ENCODE measurements around the gene HSPA9. TPM values are rescaled to one million over a fixed set of nuclear protein-coding genes. Genes with fewer than 3 reads are reported as not detected.
A peak's percentile ranks its signal among the peaks of the same experiment; 100 is the strongest.

The HSPA9 gene
- total and polyA plus RNA-seq, 2 of the 13 experiments (the other 11 are each of a cell fraction or from before 2014, with no cell fraction given), result 165 to 478 TPM

DNA sequence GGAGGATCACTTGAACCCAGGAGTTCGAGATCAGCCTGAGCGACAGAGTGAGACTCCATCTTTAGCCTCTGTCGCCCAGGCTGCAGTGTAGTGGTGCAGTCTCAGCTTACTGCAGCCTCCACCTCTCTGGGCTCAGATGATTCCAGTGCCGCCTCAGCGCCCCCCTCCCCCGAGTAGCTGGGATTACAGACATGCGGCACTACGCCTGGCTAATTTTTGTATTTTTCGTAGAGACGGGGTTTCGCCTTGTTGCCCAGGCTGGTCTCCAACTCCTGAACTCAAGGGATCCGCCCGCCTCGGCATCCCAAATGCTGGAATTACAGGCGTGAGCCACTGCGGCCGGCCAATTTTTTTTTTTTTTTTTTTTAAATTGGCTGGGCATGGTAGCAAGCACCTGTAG is 2.3 kb upstream of the HSPA9 start:
- POLR2A ChIA-PET, result no interaction called here
- WGBS (ENCODE audit: low lambda C conversion rate), result 93% methylated on average over 17 of the region's 17 CpGs
- H3K4me3 ChIP-seq (replicated peaks in 1 of 3; ENCODE audit: insufficient read depth in 1 of 3, low read depth in 2 of 3, low read length in 3 of 3), result no peak overlapping the region
- DNase-seq (ENCODE audit: low spot score) (no peak), ATAC-seq (no peak), FAIRE-seq (no peak)
- in situ Hi-C loops (cut with HindIII; ENCODE audit: extremely low pct_ligation_motif_present, low pct_unique_long_range_greater_than_20kb), result no loop called here
- TF ChIP-seq, protein P1, sequence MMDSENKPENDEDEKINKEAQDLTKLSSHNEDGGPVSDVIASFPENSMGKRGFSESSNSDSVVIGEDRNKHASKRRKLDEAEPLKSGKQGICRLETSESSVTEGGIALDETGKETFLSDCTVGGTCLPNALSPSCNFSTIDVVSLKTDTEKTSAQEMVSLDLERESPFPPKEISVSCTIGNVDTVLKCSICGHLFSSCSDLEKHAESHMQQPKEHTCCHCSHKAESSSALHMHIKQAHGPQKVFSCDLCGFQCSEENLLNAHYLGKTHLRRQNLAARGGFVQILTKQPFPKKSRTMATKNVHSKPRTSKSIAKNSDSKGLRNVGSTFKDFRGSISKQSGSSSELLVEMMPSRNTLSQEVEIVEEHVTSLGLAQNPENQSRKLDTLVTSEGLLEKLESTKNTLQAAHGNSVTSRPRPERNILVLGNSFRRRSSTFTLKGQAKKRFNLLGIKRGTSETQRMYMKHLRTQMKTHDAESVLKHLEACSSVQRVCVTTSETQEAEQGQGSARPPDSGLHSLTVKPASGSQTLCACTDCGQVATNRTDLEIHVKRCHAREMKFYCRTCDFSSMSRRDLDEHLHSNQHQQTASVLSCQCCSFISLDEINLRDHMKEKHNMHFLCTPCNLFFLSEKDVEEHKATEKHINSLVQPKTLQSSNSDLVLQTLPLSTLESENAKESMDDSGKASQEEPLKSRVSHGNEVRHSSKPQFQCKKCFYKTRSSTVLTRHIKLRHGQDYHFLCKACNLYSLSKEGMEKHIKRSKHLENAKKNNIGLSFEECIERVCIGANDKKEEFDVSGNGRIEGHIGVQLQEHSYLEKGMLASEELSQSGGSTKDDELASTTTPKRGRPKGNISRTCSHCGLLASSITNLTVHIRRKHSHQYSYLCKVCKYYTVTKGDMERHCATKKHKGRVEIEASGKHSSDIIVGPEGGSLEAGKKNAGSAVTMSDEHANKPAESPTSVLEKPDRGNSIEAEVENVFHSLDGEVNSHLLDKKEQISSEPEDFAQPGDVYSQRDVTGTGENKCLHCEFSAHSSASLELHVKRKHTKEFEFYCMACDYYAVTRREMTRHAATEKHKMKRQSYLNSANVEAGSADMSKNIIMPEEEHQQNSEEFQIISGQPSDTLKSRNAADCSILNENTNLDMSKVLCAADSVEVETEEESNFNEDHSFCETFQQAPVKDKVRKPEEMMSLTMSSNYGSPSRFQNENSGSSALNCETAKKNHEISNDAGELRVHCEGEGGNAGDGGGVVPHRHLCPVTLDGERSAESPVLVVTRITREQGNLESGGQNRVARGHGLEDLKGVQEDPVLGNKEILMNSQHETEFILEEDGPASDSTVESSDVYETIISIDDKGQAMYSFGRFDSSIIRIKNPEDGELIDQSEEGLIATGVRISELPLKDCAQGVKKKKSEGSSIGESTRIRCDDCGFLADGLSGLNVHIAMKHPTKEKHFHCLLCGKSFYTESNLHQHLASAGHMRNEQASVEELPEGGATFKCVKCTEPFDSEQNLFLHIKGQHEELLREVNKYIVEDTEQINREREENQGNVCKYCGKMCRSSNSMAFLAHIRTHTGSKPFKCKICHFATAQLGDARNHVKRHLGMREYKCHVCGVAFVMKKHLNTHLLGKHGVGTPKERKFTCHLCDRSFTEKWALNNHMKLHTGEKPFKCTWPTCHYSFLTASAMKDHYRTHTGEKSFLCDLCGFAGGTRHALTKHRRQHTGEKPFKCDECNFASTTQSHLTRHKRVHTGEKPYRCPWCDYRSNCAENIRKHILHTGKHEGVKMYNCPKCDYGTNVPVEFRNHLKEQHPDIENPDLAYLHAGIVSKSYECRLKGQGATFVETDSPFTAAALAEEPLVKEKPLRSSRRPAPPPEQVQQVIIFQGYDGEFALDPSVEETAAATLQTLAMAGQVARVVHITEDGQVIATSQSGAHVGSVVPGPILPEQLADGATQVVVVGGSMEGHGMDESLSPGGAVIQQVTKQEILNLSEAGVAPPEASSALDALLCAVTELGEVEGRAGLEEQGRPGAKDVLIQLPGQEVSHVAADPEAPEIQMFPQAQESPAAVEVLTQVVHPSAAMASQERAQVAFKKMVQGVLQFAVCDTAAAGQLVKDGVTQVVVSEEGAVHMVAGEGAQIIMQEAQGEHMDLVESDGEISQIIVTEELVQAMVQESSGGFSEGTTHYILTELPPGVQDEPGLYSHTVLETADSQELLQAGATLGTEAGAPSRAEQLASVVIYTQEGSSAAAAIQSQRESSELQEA (CRISPR knock-in tag; IDR thresholded peaks at IDR 0.05; ENCODE audit: not compliant biosample characterization), result no peak
- TF ChIP-seq, protein P2, sequence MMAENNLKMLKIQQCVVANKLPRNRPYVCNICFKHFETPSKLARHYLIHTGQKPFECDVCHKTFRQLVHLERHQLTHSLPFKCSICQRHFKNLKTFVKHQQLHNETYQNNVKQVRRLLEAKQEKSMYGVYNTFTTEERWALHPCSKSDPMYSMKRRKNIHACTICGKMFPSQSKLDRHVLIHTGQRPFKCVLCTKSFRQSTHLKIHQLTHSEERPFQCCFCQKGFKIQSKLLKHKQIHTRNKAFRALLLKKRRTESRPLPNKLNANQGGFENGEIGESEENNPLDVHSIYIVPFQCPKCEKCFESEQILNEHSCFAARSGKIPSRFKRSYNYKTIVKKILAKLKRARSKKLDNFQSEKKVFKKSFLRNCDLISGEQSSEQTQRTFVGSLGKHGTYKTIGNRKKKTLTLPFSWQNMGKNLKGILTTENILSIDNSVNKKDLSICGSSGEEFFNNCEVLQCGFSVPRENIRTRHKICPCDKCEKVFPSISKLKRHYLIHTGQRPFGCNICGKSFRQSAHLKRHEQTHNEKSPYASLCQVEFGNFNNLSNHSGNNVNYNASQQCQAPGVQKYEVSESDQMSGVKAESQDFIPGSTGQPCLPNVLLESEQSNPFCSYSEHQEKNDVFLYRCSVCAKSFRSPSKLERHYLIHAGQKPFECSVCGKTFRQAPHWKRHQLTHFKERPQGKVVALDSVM (CRISPR knock-in tag; IDR thresholded peaks at IDR 0.05), result 0 out of 2 replicates have a peak, but pooled peaks have one; percentile 39
- no peaks in the 10 kb centered on the region for H3K9me3 ChIP-seq (ENCODE audit: low read length)
- intact Hi-C loops (cut with micrococcal nuclease; ENCODE audit: unreplicated experiment), result loop anchor here (10.0 kb wide), 1 partner anchor 177 kb away; the partner anchor contains the start of gene CTNNA1
- H3K4me1 ChIP-seq (ENCODE audit: insufficient read depth, low read length), result peaks cover 35% of the 10 kb centered on the region
- no peaks in the 10 kb centered on the region; a peak in 1 of 5 replicates for H3K27me3 ChIP-seq (ENCODE audit: control insufficient read depth in 1 of 2, insufficient read depth in 2 of 2, low read length in 2 of 2)
- H2AFZ ChIP-seq (ENCODE audit: low read length), result no peak overlapping the region
- H3K4me2 ChIP-seq (ENCODE audit: low read depth, low read length), result no peak overlapping the region
- peaks cover 4 to 11% of the 10 kb centered on the region in 2 experiments; a peak in 4 of 5 replicates for H3K36me3 ChIP-seq (replicated peaks in 1 of 2; ENCODE audit: control insufficient read depth in 1 of 2, insufficient read depth in 2 of 2, low read length in 2 of 2)
- no peaks in the 10 kb centered on the region for H4K20me1 ChIP-seq (ENCODE audit: insufficient read depth, low read length)
- no peak overlapping the region for H3K27ac ChIP-seq (ENCODE audit: extremely low read length, insufficient read depth, low read length)
- BruUV-seq (replicated peaks), result no TSS peak
- peaks cover 26% of the 10 kb centered on the region for H3K79me2 ChIP-seq (ENCODE audit: insufficient read depth, low read length)
- H3K9ac ChIP-seq (ENCODE audit: insufficient read depth, low read depth, low read length), result no peak overlapping the region
- CTCF ChIA-PET (ENCODE audit: low intra/inter-chr PET ratio, low total read pairs), result interaction anchor here (0.6 kb wide), 1 partner anchor 197 kb away, joined by 3 read pairs; no protein-coding TSS in a partner anchor
